ENCODE data around the gene BCAT1. TPM values are rescaled to one million over a fixed set of nuclear protein-coding genes. Genes with fewer than 3 reads are reported as not detected.
"Not testable (repeated sequence)": the region's sequence is repeated elsewhere in the genome, so short reads cannot be mapped to it uniquely, and the experiment has no call there.

Gene BCAT1
- total RNA-seq, 1 experiment from 2014 or later, result not detected

DNA sequence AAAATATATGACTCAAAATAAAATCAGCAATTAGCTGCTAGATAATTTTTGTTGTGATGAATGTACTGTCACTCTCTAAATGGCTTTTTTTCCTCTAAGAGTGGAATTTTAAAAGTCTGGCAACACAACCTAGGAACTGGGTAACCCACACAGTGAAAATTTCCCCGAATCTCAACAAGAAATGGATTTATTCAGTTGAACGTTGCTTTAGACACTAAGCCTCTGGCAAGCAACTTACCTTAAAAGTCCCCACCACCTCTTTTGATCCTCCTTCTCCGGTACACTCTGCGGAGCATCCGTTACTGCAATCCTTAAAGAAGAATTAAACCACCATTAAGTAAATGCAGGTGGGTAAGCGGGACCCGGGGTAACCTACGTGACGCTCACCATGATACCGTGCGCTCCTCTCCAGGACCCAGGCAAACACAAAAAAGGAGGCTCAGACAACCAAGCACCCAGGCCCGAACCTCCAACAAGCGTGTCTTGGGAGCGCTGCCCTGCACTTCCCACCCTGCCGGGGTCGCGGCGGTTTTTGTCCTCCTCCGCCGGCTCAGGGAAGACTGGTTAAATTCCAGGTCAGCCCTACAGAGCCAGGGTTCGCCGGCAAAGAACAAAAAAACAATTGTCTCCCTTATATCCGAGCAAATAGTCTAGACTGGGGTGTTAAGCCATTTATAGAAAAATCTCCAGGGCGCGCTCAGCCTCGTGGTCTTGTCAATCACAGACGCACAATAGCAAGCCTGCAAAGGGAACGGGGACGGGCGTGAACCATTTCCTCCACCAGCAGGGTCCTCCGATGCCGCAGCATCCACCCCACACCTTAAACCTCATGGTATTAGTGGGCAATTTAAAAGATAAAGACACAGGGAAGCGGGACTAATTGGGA, 47.1 kb downstream of the BCAT1 start:
- no peak for DNase-seq (ENCODE audit: low spot score)

DNA sequence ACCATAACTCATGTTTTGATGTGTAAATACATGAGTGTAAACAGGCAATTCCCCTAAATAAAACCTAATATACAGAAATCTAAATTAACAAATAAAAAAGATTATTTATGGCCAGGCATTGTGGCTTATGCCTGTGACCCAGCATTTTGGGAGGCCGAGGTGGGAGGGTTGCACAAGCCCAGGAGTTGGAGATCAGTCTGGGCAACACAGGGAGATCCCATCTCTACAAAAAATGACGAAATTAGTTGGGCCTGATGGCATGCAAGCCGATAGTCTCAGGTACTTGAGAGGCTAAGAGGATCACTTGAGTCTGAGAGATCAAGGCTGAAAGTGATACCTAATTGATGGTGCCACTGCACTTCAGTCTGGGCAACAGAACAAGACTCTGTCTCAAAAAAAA, 48.7 kb downstream of the BCAT1 start:
- no peak for DNase-seq (ENCODE audit: low spot score)

DNA sequence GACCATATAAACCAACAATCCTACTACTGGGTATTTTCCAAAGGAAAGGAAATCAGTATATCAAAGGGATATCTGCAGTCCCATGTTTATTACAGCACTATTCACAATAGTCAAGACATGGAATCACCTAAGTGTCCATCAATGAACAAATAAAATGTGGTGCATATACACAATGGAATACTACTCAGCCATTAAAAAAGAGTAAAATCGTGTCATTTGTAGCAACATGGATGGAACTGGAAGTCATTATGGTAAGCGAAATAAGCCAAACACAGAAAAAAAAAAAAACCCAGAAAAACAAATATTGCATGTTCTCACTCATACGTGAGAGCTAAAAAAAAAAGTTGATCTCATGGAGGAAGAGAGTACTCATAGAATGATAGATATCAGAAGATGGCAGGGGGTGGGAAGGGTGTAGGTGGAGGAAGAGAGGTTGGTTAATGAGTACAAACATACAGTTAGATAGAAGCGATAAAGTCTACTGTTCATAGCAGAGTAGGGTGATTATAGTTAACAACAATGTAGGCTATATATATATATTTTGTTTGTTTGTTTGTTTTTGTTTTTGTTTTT, 49.3 kb downstream of the BCAT1 start:
- DNase-seq (ENCODE audit: low spot score), result no peak

DNA sequence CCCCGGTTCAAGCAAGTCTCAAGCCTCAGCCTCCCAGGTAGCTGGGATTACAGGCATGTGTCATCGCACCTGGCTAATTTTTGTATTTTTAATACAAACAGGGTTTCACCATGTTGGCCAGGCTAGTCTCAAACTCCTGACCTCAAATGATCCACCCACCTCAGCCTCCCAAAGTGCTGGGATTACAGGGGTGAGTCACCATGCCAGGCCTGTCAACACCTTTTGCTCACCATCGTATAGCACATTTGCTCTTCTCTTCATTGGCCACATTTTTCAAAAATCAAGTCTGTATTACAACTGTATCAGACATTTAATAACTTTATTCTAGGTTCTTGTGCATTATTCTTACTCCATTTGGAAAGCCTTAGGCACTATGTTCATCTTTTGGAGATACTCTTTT, 50.3 kb downstream of the BCAT1 start:
- no peak for DNase-seq (ENCODE audit: low spot score)

GRCh38 chr12:24898185-24898584, 50.7 kb downstream of the BCAT1 start:
- no peak for DNase-seq (ENCODE audit: low spot score)

- no peak for DNase-seq (ENCODE audit: low spot score)
Measured at GRCh38 chr12:24896171-24896570, 52.7 kb downstream of the BCAT1 start.

DNA sequence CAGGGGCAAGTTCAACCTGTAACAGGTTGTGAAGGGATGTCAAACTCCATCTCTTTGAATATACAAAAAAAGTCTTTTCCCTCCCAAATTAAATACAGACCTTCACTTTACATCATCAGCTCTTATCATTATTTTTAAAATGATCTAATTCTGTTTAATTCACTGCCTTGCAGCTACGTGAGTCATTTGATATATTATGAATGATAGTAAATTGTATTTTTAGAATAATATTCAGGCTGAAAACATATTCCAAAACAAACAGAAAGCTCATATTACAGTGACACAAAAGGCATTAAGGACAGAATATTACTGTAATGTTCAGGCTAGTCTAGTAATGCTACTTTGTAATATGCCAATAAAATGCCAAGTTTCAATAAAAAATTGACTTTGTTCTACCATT, 53.3 kb downstream of the BCAT1 start:
- DNase-seq (ENCODE audit: low spot score), result no peak

- no peak for DNase-seq (ENCODE audit: low spot score)
Measured at GRCh38 chr12:24894879-24895278, 54.0 kb downstream of the BCAT1 start.

DNA sequence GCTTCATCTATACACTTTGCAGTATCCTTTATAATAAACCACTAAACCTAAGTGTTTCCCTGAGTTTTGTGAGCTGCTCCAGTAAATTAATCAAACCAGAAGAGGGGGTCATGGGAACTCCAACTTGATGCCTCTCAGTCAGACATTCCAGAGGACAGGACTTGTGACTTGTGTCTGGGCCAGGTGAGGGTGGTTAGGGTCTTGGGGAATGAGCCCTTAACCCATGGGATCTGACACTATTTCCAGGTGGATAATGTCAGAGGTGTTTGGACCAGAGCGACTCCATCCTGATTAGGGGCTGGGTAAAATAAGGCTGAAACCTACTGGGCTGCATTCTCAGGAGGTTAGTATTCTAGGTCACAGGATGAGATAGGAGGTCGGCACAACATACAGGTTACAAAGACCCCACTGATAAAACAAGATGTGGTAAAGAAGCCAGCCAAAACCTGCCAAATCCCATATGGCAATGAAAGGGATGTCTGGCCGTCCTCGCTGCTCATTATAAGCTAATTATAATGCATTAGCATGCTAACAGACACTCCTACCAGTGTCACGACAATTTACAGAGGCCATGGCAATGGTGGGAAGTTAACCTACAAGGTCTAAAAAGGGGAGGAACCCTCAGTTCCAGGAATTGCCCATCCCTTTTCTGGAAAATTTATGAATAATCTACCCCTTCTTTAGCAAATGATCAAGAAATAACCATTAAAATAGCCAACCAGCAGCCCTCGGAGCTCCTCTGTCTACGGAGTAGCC, 58.7 kb downstream of the BCAT1 start:
- no peak for DNase-seq (ENCODE audit: low spot score)

GRCh38 chr12:24889411-24889810, 59.5 kb downstream of the BCAT1 start:
- no peak for DNase-seq (ENCODE audit: low spot score)

DNA sequence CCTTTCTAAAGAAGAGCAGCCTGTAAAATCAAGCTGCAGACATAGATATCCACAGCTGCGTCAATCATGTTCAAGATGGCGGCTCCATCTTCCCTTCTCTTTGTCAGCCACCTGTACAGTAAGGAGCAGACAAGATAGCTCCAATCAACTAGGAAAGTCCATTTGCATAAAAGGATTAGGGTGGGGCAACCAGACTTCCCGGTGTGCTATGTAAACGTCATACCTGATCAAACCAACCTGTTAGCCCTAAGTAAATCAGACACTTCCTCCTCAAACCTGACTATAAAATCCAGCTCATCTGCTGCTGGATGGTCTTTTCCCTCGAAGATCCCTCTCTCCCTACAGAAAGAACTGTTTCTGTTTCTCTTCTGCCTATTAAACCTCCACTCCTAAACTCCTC, 60.1 kb downstream of the BCAT1 start:
- no peak for DNase-seq (ENCODE audit: low spot score)

DNA sequence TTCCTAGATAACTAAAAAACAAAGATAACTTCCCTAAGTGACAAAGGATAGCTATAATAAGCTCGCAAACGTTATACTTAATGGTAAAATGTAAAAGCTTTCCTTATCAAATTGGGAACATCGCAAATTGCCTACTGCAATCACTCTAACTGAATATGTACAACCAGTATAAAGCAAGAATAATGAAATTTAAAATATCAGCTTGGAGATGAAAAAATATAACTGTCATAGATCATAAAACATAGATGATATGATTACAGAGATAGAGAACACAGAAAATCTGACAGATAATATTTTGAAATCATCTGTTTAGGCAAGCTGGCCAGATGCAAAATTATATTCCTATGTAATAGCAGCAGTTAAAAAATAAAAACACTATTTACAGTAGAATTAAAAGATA, 64.0 kb downstream of the BCAT1 start:
- no peak for DNase-seq (ENCODE audit: low spot score)

DNA sequence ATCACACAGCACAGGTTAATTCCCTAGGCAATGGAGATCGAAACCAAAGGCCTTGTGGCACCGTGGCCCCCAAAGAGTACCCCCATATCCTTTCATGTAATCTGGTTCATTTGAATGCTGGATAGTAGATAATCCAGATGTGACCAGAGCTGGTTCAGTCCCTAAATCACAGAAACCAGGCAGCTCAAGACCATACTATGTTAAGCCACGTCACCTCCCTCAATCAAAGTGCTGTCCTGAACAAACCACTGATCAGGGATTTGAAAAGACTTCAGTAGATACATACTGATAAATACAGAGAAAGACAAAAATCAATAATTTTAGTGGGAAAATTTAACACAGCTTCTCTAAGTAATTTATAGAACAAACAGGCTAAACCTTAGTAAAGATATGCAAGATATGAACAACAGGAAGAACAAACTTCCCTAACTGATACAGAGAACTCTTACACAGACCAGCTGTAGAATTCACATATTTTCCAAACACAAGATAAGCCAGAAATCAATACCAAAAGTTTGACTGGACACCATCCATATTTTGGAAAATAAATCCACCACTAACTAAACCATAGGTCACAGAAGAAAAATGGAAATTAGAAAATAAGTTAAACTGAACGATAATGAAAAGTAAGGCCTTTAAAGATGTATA, 67.1 kb downstream of the BCAT1 start:
- no peak for DNase-seq (ENCODE audit: low spot score)

- DNase-seq (ENCODE audit: low spot score), result no peak
Measured at GRCh38 chr12:24881227-24881626, 67.7 kb downstream of the BCAT1 start.

DNA sequence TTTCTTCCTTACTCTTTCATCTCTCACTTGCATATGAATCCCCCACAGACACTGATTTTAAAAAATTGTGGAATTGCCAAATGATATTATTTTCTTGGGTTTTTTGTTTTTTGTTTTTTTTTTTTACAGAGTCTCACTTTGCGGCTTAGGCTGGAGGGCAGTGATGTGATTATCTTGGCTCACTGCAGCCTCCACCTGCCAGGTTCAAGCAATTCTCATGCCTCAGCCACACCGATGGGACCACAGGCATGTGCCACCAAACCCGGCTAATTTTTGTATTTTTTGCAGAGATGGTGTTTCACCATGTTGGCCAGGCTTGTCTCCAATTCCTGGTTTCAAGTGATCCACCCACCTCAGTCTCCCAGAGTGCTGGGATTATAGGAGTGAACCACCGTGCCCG, 68.2 kb downstream of the BCAT1 start:
- DNase-seq (ENCODE audit: low spot score), result no peak

DNA sequence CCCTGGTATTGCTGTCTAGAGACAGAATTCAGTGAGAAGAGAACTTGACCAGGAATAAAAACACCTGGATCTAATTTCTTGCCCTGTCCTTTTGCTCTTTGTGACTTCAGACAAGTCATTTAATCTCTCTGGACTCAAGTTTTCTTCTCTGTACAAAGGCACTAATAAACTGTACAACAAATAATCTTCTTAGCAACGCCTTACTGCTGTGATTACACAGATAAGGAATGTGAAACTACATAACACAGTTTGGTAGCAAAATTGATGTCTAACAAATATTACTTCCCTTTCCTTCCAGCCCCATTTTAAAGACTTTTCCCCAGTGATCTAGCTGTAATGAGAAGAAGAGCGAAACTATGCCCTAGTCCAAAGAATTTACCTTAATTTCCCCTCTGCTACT, 69.3 kb downstream of the BCAT1 start:
- no peak for DNase-seq (ENCODE audit: low spot score)

- DNase-seq (ENCODE audit: low spot score), result no peak
Measured at GRCh38 chr12:24875014-24875413, 73.9 kb downstream of the BCAT1 start.

DNA sequence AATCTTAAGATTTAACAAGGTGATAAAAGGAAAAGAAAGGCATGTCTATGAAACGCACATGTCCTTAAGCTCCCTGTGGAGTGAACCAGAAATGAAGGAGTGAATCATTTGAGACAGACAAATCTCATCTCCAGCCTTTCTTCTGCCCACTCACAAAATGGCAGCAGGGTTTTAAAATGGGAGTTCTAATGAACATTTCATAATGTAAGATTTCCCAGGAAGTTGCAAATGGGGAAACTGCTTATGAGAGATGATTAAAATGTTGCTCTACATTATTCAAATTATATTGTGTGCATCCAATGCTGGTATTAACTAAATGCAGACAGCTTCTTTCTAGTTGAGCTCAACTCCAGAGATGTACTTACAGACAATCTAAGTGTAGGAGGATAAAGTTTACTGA, 76.7 kb downstream of the BCAT1 start:
- DNase-seq (ENCODE audit: low spot score), result no peak

- DNase-seq (ENCODE audit: low spot score), result not testable (repeated sequence)
Measured at GRCh38 chr12:24866139-24866538, 82.8 kb downstream of the BCAT1 start.

DNA sequence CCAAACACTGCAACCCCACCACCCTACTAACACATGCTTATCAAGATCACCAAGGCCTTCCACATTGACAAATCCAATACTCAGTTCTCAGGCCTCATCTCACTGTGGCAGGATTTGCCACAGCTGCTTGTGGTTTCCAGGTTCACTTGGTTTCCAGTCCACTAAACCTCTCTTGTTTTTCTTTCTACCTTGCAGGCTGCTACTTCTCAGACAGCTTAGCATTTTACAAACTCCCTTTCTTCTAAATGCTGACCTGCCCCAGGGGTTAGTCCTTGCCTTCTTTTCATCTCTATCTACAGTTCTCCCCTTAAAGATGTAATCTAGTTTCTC, 84.1 kb downstream of the BCAT1 start:
- DNase-seq (ENCODE audit: low spot score), result no peak

DNA sequence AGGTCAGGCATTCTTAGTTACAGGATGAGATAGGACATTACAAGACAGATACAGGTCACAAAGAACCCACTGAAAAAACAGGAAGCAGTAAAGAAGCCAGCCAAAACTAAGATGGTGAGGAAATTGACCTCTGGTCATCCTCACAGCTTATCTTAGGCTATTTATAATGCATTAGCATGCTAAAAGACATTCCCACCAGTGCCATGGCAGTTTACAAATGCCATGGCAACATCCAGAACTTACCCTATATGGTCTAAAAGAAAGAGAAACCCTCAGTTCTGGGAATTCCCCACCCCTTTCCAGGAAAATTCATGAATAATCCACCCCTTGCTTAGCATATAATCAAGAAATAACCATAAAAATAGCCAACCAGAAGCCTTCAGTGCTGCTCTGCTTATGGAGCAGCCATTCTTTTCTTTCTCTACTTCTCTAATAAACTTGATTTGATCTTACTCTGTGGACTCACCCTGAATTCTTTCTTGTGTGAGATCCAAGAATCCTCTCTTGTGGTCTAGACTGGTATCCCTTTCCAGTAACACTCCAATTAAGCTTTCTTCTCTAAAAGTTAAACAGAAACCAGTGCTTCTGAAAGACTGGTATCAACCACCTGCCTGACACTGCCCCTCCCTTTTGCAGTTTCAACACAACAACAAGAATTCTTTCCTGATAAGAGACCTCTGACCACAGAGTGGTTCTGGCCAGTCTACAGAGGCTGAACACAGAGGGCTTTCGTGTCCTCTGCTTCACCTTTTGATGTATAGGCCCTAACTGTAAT, 86.9 kb downstream of the BCAT1 start:
- no peak for DNase-seq (ENCODE audit: low spot score)

GRCh38 chr12:24860546-24860945, 88.4 kb downstream of the BCAT1 start:
- no peak for DNase-seq (ENCODE audit: low spot score)

Data from HT-29 (cell line).